A172 (cell line): ENCODE results near the gene YDJC. TPM values are rescaled to one million over a fixed set of nuclear protein-coding genes. Genes with fewer than 3 reads are reported as not detected.
"Not testable (repeated sequence)": the region's sequence is repeated elsewhere in the genome, so short reads cannot be mapped to it uniquely, and the experiment has no call there.

Experiments used
- DNase-seq: peaks from one replicate; pipeline ENCODE4 v3.0.0-alpha.2; 2015; ENCODE audit warnings: low spot score
- total RNA-seq: library from RNA; depleted of rRNA; stranded (reverse); fragments of >200 nt; shearing (Covaris generic); gene quantifications from 2 replicates; pipeline ENCODE4 v1.2.3, GENCODE V29; 2014

The YDJC gene
- total RNA-seq, 1 experiment from 2014 or later: 15.1 TPM

DNA sequence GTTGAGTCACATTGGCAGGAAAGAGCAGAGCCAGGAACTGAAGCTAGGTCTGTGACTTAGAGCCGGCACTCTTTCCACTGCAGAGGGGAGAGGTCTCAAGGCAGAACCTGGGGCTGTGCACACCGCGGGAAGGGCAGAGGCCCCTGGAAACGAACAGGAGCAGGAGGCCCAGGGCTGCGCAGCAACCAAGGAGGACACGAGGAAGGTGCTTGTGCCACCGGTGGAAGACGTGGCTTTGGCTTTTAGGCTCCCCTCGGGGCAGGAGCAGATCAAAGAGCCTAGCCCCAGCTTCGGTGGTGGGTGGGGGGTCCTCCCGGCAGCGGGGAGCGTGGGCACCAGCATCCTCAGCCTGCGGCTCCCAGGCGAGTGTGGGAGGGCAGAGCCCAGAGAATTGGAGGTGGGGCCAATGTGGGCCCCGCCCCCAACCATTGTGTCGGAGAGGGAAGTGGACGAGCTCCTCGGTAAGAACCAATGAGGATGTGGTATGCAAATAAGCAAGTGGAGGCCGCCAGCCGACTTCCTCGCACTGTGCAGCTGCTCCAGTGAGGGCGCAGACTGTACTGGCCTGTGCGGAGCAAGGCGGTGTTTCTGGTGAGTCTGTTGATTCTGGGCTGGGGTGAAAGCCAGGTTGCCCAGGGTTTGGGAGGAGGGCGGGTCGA lies 2.5 kb upstream of the YDJC start, which contains the start of gene CCDC116:
Gene CCDC116 (plus strand): TSS at position 524 of the 659 bp plus-strand sequence. CDS start 422 bp downstream, outside the sequence.
- DNase-seq: no peak

GRCh38 chr22:21631025-21631424 lies 1.2 kb upstream of the YDJC start:
- no peak for DNase-seq

DNA sequence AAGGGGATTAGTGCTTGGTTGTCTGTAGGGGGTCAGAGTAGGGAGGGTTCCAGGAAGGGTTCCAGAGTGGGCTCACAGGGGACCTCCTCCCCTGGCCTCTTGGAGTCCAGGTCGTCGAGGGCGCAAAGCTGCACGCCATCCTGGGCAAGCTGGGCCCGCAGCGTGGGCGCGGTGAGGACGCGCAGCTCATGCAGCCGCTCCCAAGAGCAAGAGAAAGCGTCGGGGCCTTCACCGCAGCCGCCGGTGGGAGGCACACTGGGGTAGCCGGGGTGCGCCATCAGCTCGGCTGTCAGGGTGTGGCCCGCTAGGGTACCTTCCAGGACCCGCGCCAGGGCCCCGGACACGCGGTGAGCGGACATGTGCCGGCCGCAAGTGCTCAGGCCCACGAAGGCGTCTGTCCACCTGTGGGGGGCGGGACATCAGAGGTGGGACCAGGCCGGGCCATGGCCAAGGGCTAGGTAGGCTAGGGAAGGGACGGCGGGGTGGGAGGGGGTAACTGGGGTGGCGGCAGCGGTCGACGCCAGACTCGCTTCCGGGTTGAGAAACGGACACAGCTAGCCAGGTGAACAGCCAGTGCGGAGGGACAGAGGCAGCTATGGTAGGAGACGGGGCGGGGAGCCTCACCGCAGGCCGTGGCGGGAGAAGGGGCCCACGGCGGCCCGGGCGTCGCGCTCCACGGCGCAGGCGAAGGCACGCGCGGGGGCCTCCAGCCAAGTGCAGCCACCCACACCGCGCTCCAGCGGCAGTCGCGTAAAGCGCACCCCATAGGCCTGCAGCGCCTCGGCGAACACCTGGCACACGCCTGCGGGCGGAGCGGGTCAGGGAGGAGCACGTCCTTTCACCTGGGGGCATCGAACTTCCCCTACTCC lies 1.2 kb downstream of the YDJC start:
- no peak for DNase-seq

- no peak for DNase-seq
Measured at GRCh38 chr22:21626735-21627469, 2.9 kb downstream of the YDJC start.

DNA sequence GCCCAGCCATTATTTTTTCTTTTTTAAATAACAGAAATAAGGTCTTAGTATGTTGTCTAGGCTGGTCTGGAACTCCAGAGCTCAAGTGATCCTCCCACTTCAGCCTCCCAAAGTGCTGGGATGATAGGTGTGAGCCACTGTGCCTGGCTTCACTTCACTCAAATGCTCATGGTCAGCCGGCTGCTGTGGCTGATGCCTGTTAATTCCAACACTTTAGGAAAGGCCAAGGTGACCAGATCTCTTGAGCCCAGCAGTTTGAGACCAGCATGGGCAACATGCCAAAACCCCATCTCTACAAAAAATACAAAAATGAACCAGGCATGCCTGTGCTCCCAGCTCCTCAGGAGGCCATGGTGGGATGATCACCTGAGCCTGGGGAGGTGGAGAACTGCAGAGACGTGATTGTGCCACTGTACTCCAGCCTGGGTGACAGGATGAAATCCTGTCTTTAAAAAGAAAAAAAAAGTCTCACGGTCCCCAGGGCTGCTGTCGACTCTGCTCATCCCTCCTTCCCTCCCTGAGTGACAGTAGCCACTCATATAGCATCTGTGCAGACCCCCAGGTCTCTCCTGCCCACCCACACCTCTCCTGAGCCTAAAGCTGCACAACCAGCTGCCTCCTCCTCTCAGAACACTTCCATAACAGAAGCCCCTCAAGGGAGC lies 3.6 kb downstream of the YDJC start:
- DNase-seq: no peak

DNA sequence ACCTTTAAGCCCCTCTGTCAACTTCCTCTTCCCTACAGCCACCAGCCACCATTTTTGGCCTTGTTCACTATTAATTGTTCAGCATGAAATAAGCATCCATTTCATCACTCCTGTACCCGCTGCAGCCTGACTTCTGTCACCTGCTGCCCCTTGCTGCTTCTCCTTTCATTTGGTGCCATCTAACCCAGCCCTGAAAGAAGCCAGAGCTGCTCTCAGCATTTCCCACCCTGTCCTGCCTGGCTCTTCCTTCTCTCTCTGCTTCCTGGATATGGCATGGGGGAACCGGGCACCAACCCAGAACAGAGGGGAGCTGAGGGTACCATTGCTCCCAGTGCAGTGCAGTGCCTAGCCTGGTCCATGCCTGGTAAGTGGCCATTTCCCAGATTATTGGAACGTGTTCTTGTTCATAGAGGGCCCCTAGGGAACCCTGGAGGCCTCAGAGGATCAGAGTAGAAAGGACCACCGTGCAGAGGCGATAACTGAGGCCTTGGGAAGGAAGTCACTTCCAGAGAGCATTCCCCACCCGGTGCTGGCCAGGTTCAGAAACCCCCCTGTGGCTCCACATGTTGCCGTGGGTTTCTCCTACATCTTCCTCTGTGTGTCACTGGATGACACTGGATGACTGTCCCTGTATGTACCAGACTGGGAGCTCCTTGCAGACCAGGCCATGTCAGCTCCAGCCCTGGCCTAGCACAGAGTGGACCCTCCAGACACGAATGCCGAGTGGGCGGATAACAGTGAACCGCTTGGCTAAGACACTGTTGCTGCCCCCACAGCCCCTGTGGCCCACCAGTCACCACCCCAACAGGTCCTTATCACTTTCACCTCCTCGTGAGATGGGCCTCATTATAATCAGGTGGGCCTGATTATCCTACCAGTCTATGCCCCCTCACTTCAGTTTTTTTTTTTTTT lies 4.7 kb downstream of the YDJC start:
- DNase-seq: no peak

DNA sequence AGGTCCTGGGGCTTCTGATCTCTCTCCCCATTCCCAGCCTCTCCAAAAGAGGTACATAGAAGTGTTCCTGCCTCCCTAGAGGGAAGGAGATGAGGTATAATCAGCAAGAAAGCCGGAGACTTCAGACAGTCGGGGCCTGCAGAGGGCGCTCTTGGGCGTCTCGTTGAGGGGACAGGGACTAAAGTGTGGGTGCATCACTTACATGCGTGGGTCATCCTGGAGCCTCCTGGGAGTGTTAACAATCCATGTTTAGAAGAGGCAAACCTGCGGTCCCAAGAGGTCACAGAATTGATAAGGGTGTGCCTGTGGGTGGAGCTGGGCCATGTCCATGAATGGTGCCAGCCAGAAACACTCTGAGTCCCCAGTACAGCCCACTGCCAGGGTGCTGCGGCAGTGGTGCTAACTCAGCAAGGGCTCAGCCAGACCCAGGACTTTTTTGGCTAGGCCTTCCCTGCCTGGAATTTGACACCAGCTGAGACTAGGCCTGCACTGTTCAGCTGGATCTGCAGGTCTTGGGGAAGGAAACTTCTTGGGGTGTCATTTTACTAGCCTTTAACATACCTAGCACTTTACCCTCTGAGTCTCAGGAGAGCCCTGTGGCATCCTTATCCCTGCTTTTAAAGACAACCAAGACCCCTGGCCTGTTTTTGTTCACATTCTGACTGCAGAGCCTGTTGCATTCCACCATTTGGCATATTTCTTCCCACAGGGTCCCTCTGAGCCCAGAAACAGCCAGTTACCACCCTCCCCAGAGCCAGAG lies 5.5 kb downstream of the YDJC start:
- DNase-seq: no peak

DNA sequence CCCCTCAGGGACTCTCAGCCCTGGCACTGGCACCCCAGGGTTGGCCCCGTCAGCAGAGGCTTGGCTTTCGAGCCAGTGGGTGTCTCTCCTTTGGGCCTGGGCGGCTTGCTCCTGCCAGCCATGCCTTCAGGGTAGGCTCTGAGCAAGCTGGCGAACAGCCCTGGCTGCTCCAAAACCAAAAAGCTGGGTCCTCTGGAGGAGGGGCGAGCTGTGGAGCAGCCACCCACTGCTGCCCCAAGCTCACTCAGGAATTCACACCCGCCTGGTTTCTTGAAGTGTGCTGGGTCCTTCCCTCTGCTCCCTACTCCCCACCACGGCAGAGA lies 6.2 kb downstream of the YDJC start:
- DNase-seq: no peak

GRCh38 chr22:21622919-21623647 lies 6.7 kb downstream of the YDJC start:
- no peak for DNase-seq

DNA sequence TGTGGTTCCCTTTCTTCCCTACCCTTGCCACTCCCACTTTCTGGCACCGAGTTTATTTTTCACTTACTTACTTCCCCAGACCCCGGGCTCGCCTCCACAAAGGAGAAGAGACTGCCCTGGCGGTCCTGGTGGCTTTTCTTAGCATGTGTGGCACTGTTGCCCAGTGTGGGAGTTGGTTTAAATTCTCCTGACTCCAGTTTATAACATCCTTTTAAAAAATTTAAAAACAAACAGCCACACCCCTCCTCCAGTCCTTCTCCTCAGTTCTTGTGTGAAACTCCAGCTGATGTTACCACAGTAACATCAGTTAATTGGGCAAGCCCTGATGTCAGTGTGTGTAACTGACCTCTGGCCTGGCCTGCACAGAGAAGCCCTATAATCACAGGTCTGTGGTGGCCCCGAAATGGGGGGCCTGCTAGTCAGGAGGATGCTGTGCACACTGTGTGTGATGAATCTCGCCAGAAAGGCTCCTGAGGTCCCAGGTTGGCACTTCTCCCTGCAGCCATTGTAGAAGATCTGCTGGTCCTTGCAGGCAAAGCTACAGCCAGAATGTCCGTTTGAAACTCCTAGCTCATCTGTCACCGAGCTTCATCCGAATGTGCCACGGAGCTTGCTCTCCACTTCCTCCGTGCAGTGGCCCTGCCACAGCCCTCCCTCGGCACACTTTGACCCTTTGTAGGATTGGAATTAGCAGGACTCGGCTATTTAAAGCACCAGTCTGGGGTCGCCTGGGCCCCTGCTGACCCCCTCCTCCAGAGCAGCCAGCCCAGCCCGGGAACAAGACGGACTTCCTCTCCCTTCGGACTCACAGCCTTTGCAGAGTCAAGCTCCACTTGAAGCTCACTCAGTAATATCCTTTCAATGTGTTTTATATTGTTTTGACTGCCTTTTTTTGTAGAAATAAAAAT lies 7.6 kb downstream of the YDJC start:
- DNase-seq: no peak

DNA sequence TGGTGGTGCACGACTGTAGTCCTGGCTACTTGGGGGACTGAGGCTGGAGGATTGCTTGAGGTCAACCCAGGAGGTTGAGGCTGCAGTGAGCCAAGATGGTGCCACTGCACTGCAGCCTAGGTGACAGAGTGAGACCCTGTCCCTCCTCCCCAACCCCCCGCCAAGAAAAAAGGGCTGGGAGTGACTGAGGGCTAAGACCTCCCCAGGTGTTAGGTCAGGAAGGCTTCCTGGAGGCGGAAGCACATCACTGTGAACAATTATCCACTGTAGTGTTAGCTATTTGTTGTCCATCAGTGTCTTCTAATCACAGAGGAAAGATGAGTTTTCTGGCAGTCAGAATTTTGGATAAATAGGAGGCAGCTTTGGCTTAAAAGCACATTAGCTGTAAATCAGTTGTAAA lies 8.8 kb downstream of the YDJC start:
- DNase-seq: no peak

GRCh38 chr22:21617337-21617736 lies 12.5 kb downstream of the YDJC start:
- DNase-seq: not testable (repeated sequence)

DNA sequence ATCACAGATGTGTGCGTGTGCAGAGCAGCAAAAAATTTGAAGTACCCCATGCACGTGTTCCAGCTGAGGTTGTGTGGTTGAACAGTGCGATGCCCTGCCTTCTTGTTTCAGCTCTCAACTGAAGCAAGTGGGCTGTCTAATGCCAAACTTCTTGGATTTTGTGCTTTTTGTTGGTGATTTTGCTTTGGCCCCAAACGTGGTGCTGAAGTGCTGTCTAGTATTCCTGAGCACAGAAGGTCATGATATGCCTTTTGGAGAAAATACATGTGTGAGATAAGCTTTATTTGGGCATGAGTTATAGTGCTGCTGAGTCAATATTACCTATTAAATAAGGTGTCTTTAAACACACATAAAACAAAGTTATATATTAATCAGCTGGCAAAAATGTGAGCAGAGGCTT lies 14.1 kb downstream of the YDJC start:
- no peak for DNase-seq

DNA sequence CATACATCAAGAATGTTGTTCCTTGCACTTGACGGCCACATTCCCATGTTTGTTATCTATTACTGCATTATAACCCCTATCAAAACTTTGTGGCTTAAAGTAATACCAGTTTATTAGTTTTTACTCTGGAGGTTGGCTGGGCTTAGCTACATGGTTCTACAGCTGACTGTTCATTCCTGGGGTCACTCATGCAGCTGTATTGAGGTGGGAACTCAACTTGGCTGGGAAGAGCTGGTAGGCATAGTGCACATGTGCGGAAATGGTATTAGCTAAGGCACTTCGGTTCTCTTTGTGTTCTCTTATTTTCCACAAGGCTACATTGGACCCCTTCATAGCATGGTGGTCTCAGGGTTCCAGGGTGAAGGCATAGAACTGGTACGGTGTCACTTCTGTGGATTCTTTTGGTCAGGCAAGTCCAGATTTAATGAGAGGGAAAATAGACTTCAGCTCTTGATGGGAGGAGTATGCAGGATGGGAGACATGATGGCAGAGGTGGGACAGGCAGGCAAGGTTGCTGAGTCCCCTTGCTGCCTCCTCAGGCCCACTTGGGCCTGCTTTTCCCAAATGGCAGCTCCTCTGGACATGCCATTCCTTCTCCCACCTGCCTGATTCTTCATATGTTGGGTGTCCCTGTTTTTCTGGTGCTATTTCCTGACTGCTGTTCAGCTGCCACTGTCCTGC lies 16.1 kb downstream of the YDJC start:
- no peak for DNase-seq

- DNase-seq: no peak
Measured at GRCh38 chr22:21612858-21613257, 17.0 kb downstream of the YDJC start.

- DNase-seq: no peak
Measured at GRCh38 chr22:21611210-21611977, 18.4 kb downstream of the YDJC start.

DNA sequence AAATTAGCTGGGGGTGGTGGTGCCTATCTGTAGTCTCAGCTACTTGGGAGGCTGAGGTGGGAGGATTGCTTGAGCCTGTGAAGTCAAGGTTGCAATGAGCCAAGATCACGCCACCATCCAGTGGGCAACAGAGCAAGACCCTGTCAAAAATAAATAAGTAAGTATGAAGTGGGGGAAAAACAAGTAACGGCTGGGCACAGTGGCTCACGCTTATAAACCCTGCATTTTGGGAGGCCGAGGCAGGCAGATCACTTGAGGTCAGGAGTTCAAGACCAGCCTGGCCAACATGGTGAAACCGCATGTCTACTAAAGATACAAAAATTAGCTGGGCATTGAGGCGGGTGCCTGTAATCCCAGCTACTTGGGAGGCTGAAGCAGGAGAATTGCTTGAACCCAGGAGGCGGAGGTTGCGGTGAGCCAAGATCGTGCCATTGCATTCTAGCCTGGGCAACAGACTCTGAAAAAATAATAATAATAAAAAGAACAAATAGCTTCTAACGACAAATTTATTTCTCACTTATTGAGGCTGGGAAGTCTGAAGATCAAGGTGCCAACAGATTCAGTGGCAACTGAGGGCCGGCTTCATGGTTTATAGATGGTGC lies 20.2 kb downstream of the YDJC start:
- not testable (repeated sequence) for DNase-seq
